ENCODE results near the gene ZNF614. TPM values are rescaled to one million over a fixed set of nuclear protein-coding genes. Genes with fewer than 3 reads are reported as not detected.

The ZNF614 gene
- total and polyA plus RNA-seq, 9 of the 15 experiments (the other 6 are each of a cell fraction or from before 2014, with no cell fraction given), result 4.9 to 16.3 (median 11.4) TPM

DNA sequence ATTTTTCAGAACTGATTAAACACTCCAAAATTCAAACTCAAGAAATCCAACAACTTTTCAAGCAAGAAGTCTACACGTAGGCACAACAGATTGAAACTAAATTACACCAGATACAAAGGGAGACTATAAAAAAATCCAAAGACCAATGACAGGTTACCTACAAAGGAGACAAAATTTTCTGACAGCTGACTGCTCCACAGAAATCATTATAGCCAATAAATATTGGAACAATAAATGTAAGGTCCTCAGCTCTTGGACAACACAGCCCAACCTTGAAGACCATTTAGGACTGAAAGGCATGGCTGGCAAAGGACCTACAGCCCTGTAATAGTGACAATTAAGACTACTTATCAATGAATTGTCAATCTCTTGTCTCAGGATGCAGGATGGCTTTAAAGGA, 57.5 kb downstream of the ZNF614 start:
- no TSS peak for BruUV-seq (replicated peaks)
- no peak for FAIRE-seq

More for the DNA sequence above, 57.5 kb downstream of the ZNF614 start:
- in situ Hi-C loops (cut with MboI), result no loop called here
- Histone ChIP-seq H2AFZ (ENCODE audit: low read depth, low read length) (no peak overlapping the region), H3K4me3 (no peak overlapping the region), H3K4me2 (ENCODE audit: insufficient read depth, low read length) (no peak overlapping the region), H3K36me3 (ENCODE audit: control insufficient read depth, insufficient read depth, low read length) (0 out of 3 replicates have a peak, but pooled peaks cover 2% of the 10 kb centered on the region), H3K9me1 (ENCODE audit: control insufficient read depth, insufficient read depth, low read length) (no peaks in the 10 kb centered on the region), H3K79me2 (ENCODE audit: control insufficient read depth, insufficient read depth, low read length) (no peaks in the 10 kb centered on the region), H3K9ac (ENCODE audit: insufficient read depth in 1 of 2, low read depth in 2 of 2, low read length in 2 of 2) (no peak overlapping the region), H3K27ac (ENCODE audit: extremely low read depth, low read depth, low read length) (no peak overlapping the region), H3K9me3 (replicated peaks; ENCODE audit: control insufficient read depth, insufficient read depth, low read depth, low read length) (peaks cover 15% of the 10 kb centered on the region), H4K20me1 (replicated peaks; ENCODE audit: control insufficient read depth, insufficient read depth, low read length) (no peaks in the 10 kb centered on the region), H3K4me1 (replicated peaks in 1 of 2; ENCODE audit: control insufficient read depth in 2 of 2, insufficient read depth in 2 of 2, low read length in 2 of 2) (no peaks in the 10 kb centered on the region), H3K27me3 (ENCODE audit: control insufficient read depth in 2 of 2, insufficient read depth in 2 of 2, low read length in 2 of 2) (no peaks in the 10 kb centered on the region)
- no peak for DNase-seq (ENCODE audit: extremely low read depth in 1 of 4, low spot score in 3 of 4)
- TF ChIP-seq, protein P1, sequence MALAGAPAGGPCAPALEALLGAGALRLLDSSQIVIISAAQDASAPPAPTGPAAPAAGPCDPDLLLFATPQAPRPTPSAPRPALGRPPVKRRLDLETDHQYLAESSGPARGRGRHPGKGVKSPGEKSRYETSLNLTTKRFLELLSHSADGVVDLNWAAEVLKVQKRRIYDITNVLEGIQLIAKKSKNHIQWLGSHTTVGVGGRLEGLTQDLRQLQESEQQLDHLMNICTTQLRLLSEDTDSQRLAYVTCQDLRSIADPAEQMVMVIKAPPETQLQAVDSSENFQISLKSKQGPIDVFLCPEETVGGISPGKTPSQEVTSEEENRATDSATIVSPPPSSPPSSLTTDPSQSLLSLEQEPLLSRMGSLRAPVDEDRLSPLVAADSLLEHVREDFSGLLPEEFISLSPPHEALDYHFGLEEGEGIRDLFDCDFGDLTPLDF (CRISPR knock-in tag; IDR thresholded peaks at IDR 0.05), result no peak
- no peak for TF ChIP-seq NFE2 (IDR thresholded peaks at IDR 0.05; ENCODE audit: low read depth)
- TF ChIP-seq CBX8 (IDR thresholded peaks at IDR 0.05; ENCODE audit: borderline replicate concordance, extremely low read depth, low read depth, low read length, poor library complexity, severe bottlenecking), result no peak
- no peak for TF ChIP-seq PCBP2 (IDR thresholded peaks at IDR 0.05; ENCODE audit: low read depth, low read length, poor library complexity, severe bottlenecking)
- no peak for TF ChIP-seq HEY1 (CRISPR knock-in tag; IDR thresholded peaks at IDR 0.05; ENCODE audit: borderline replicate concordance)
- TF ChIP-seq NELFE (IDR thresholded peaks at IDR 0.05; ENCODE audit: insufficient read depth, insufficient read length), result no peak
- no peak for TF ChIP-seq MEF2D (tag; conservative IDR thresholded peaks at IDR 0.05; ENCODE audit: low read depth)
- no peak for TF ChIP-seq U2AF2 (optimal IDR thresholded peaks at IDR 0.05; ENCODE audit: low read depth, low read length)
- no peak for TF ChIP-seq RBBP5 (IDR thresholded peaks at IDR 0.05; ENCODE audit: borderline replicate concordance, insufficient read depth, low read length, poor library complexity, severe bottlenecking)
- TF ChIP-seq SOX6 (IDR thresholded peaks at IDR 0.05), result no peak
- TF ChIP-seq, protein P2, sequence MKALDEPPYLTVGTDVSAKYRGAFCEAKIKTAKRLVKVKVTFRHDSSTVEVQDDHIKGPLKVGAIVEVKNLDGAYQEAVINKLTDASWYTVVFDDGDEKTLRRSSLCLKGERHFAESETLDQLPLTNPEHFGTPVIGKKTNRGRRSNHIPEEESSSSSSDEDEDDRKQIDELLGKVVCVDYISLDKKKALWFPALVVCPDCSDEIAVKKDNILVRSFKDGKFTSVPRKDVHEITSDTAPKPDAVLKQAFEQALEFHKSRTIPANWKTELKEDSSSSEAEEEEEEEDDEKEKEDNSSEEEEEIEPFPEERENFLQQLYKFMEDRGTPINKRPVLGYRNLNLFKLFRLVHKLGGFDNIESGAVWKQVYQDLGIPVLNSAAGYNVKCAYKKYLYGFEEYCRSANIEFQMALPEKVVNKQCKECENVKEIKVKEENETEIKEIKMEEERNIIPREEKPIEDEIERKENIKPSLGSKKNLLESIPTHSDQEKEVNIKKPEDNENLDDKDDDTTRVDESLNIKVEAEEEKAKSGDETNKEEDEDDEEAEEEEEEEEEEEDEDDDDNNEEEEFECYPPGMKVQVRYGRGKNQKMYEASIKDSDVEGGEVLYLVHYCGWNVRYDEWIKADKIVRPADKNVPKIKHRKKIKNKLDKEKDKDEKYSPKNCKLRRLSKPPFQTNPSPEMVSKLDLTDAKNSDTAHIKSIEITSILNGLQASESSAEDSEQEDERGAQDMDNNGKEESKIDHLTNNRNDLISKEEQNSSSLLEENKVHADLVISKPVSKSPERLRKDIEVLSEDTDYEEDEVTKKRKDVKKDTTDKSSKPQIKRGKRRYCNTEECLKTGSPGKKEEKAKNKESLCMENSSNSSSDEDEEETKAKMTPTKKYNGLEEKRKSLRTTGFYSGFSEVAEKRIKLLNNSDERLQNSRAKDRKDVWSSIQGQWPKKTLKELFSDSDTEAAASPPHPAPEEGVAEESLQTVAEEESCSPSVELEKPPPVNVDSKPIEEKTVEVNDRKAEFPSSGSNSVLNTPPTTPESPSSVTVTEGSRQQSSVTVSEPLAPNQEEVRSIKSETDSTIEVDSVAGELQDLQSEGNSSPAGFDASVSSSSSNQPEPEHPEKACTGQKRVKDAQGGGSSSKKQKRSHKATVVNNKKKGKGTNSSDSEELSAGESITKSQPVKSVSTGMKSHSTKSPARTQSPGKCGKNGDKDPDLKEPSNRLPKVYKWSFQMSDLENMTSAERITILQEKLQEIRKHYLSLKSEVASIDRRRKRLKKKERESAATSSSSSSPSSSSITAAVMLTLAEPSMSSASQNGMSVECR (CRISPR knock-in tag; IDR thresholded peaks at IDR 0.05), result no peak
- no peak for TF ChIP-seq TCFL5 (CRISPR knock-in tag; conservative IDR thresholded peaks at IDR 0.05)
- TF ChIP-seq ZNF175 (CRISPR knock-in tag; IDR thresholded peaks at IDR 0.05; ENCODE audit: low read depth), result no peak
- no peak for TF ChIP-seq NCOR1 (IDR thresholded peaks at IDR 0.05)
- TF ChIP-seq RCOR1 (IDR thresholded peaks at IDR 0.05; ENCODE audit: borderline replicate concordance in 1 of 2, low read depth in 2 of 2, low read length in 2 of 2), result no peak
- TF ChIP-seq POLR2A (conservative IDR thresholded peaks at IDR 0.05), result no peak
- ATAC-seq, result no peak
- CTCF ChIA-PET (ENCODE audit: low intra/inter-chr PET ratio), result no interaction called here
- POLR2A ChIA-PET, result interaction anchor here (0.6 kb wide), 1 partner anchor 501 kb away, joined by 3 read pairs; no protein-coding TSS in a partner anchor
- intact Hi-C loops (cut with micrococcal nuclease), result no loop called here
- 0% methylated on average over 1 of the region's 1 CpG for WGBS (ENCODE audit: insufficient coverage, low coverage, missing lambda C conversion rate)

Data from K562 (cell line).